Measurements from ENCODE around the gene PRKAG2.

DNA sequence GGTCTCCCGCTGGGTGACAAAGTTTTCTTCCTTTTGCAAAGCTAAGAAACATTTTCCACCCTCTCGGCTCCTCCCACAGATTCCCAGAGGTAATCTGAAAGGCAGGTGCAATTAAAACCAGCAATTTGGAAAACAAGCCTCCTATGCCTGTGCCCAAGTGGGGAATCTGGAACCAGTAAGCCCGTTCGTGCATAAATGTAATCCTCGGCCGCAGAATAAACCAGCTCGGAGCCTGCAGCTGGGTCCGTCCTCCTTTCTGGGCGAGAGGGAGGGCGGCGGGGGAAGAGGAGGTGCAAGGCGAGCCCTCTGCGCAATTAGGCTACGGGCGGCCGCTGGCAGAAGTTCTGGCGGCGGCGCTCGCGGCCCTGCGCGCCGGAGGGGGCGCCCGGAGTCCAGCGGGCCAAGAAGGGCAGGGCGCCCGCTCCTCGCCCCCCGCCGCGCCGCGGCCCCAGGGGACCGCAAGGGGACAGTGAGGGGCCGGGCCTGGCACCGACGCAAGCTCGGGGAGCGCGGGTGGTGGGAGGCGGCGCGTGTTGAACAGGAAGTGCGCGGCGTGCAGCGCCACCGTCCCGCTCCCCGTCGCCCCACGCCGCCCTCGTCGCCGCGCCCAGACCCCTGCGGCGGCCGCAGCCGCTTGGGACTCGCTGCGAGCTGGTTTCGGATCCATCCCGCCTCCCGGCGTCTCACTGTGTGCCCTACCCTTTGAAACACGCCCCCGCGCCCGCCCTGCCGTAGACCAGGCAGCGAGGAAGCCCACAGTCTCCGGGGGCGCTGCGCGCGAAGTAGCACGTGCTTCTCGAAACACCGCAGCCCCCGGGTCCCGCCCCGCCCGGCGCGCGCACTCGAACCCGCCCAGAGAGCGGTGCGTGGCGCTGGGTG, at the start of gene PRKAG2:
- TF ChIP-seq, protein P1, sequence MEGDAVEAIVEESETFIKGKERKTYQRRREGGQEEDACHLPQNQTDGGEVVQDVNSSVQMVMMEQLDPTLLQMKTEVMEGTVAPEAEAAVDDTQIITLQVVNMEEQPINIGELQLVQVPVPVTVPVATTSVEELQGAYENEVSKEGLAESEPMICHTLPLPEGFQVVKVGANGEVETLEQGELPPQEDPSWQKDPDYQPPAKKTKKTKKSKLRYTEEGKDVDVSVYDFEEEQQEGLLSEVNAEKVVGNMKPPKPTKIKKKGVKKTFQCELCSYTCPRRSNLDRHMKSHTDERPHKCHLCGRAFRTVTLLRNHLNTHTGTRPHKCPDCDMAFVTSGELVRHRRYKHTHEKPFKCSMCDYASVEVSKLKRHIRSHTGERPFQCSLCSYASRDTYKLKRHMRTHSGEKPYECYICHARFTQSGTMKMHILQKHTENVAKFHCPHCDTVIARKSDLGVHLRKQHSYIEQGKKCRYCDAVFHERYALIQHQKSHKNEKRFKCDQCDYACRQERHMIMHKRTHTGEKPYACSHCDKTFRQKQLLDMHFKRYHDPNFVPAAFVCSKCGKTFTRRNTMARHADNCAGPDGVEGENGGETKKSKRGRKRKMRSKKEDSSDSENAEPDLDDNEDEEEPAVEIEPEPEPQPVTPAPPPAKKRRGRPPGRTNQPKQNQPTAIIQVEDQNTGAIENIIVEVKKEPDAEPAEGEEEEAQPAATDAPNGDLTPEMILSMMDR (IDR thresholded peaks at IDR 0.05): peak; percentile 37
- TF ChIP-seq ZFX (IDR thresholded peaks at IDR 0.05; ENCODE audit: borderline replicate concordance): no peak
